Measurements from ENCODE around the gene FZR1.
"Not testable (repeated sequence)": the region's sequence is repeated elsewhere in the genome, so short reads cannot be mapped to it uniquely, and the experiment has no call there.

FZR1 gene

GRCh38 chr19:3528539-3529211 lies 22.6 kb downstream of the FZR1 start:
- H3K4me3 Mint-ChIP-seq, result no peak overlapping the region
- no peak overlapping the region for H3K27ac Mint-ChIP-seq
- H3K4me1 Mint-ChIP-seq, result peaks cover 10% of the 10 kb centered on the region
- TF ChIP-seq CTCF (IDR thresholded peaks at IDR 0.05), result no peak
- H3K36me3 Mint-ChIP-seq (ENCODE audit: low read depth), result peaks cover 14% of the 10 kb centered on the region
- H3K9me3 Mint-ChIP-seq, result no peaks in the 10 kb centered on the region
- DNase-seq, result no peak
- peaks cover 3% of the 10 kb centered on the region for H3K27me3 Mint-ChIP-seq (ENCODE audit: low read depth, poor library complexity)

- DNase-seq; H3K9me3 Mint-ChIP-seq; H3K27ac Mint-ChIP-seq; H3K36me3 Mint-ChIP-seq (ENCODE audit: low read depth); H3K4me1 Mint-ChIP-seq; H3K27me3 Mint-ChIP-seq (ENCODE audit: low read depth, poor library complexity); H3K4me3 Mint-ChIP-seq: not testable (repeated sequence)
These were observed 23.2 kb downstream of the FZR1 start for GRCh38 chr19:3529299-3529698.

- no peaks in the 10 kb centered on the region for H3K9me3 Mint-ChIP-seq
- no peaks in the 10 kb centered on the region for H3K4me1 Mint-ChIP-seq
- no peak for DNase-seq
- no peaks in the 10 kb centered on the region for H3K27me3 Mint-ChIP-seq (ENCODE audit: low read depth, poor library complexity)
- no peak for TF ChIP-seq CTCF (IDR thresholded peaks at IDR 0.05)
- H3K36me3 Mint-ChIP-seq (ENCODE audit: low read depth), result peaks cover 13% of the 10 kb centered on the region
- H3K27ac Mint-ChIP-seq, result no peak overlapping the region
- H3K4me3 Mint-ChIP-seq, result no peak overlapping the region
These were observed 24.3 kb downstream of the FZR1 start for GRCh38 chr19:3530389-3530788.

- TF ChIP-seq CTCF (IDR thresholded peaks at IDR 0.05), result no peak
- no peak overlapping the region for H3K27ac Mint-ChIP-seq
- no peaks in the 10 kb centered on the region for H3K27me3 Mint-ChIP-seq (ENCODE audit: low read depth, poor library complexity)
- H3K36me3 Mint-ChIP-seq (ENCODE audit: low read depth), result peaks cover 13% of the 10 kb centered on the region
- no peaks in the 10 kb centered on the region for H3K9me3 Mint-ChIP-seq
- H3K4me1 Mint-ChIP-seq, result no peaks in the 10 kb centered on the region
- no peak for DNase-seq
- no peak overlapping the region for H3K4me3 Mint-ChIP-seq
These were observed 25.6 kb downstream of the FZR1 start for GRCh38 chr19:3531716-3532115.

- no peak overlapping the region for H3K27ac Mint-ChIP-seq
These were observed 26.2 kb downstream of the FZR1 start for GRCh38 chr19:3532154-3532786.

GRCh38 chr19:3533033-3533432 lies 26.9 kb downstream of the FZR1 start:
- no peak for TF ChIP-seq CTCF (IDR thresholded peaks at IDR 0.05)
- Mint-ChIP-seq H3K36me3 (ENCODE audit: low read depth) (peaks cover 13% of the 10 kb centered on the region), H3K9me3 (no peaks in the 10 kb centered on the region), H3K4me3 (no peak overlapping the region), H3K27ac (no peak overlapping the region), H3K4me1 (no peaks in the 10 kb centered on the region), H3K27me3 (ENCODE audit: low read depth, poor library complexity) (no peaks in the 10 kb centered on the region)
- DNase-seq, result no peak

More at GRCh38 chr19:3532154-3532786, 26.2 kb downstream of the FZR1 start:
- no peak for TF ChIP-seq CTCF (IDR thresholded peaks at IDR 0.05)
- Mint-ChIP-seq H3K4me1 (no peaks in the 10 kb centered on the region), H3K27me3 (ENCODE audit: low read depth, poor library complexity) (no peaks in the 10 kb centered on the region), H3K9me3 (no peaks in the 10 kb centered on the region), H3K4me3 (no peak overlapping the region), H3K36me3 (ENCODE audit: low read depth) (peaks cover 13% of the 10 kb centered on the region)
- DNase-seq, result no peak

Data from nephron progenitor cell (in vitro differentiated cells).